Upper lobe of left lung (tissue), 6 donors: ENCODE measurements around the gene CABP1. TPM values are rescaled to one million over a fixed set of nuclear protein-coding genes. Genes with fewer than 3 reads are reported as not detected.

ENCODE experiments used
- ATAC-seq, 2 donors: fragments of 200-7000 bp; cut with Tn5 transposase; one replicate each; pipeline ENCODE4 v1.9.1; 2022; ENCODE audit warnings: mild to moderate bottlenecking in 2 of 2, moderate library complexity in 2 of 2; ENCODE audit not compliant: low FRiP score in 2 of 2
- DNase-seq, 2 donors: peaks; one replicate each; pipeline ENCODE4 v3.0.0-alpha.2; 2019 to 2020
- H3K27ac ChIP-seq, 4 donors: fragments of 200-600 bp; sonication (generic); one replicate each; pipeline ENCODE4 v1.5.1; 2016 to 2019
- H3K27me3 ChIP-seq, 4 donors: fragments of 200-600 bp; sonication (generic); one replicate each; pipeline ENCODE4 v1.5.1; 2017 to 2019
- H3K36me3 ChIP-seq, 4 donors: fragments of 200-600 bp; sonication (generic); one replicate each; pipeline ENCODE4 v1.5.1; 2016 to 2019
- H3K4me1 ChIP-seq, 4 donors: fragments of 200-600 bp; sonication (generic); one replicate each; pipeline ENCODE4 v1.5.1; 2018 to 2019
- H3K4me3 ChIP-seq, 4 donors: fragments of 200-600 bp; sonication (generic); one replicate each; pipeline ENCODE4 v1.5.1; 2017 to 2019; ENCODE audit warnings: mild to moderate bottlenecking in 2 of 4, moderate library complexity in 1 of 4
- H3K9me3 ChIP-seq, 4 donors: fragments of 200-600 bp; sonication (generic); one replicate each; pipeline ENCODE4 v1.5.1; 2018 to 2019
- POLR2A ChIP-seq, 4 donors: fragments of 450-650 bp; IDR thresholded peaks; one replicate each; pipeline ENCODE4 v1.5.1; 2016 to 2017; ENCODE audit warnings: antibody characterized with exemption in 4 of 4, mild to moderate bottlenecking in 2 of 4
- WGBS, 2 donors: methylation state at CpG; one replicate each; pipeline ENCODE4 v1.1.5; 2017 to 2018; 5-methylcytosine and 5-hydroxymethylcytosine counted together
- total RNA-seq, 6 donors: library from RNA; depleted of rRNA in 4 of 6; stranded (reverse); fragments of >200 nt in 4 of 6; gene quantifications; one replicate each; pipeline versions ENCODE4 v1.1.0 to v1.2.1, GENCODE V29; 2016 to 2021
- TF ChIP-seq, protein P1 (sequence below), 6 experiments: fragments of 450-650 bp in 4 of 6; fragments of 200-600 bp in 2 of 6; sonication (generic) in 2 of 6; IDR thresholded peaks; one replicate each; pipeline ENCODE4 v1.5.1; 2016 to 2019; ENCODE audit warnings: antibody characterized with exemption in 6 of 6
- donor health status: DM: no; HTN: no; CAD: no; lungs with moderate emphysema.
- donor health status: DM: no; HTN: yes; CAD: no; lungs with severe emphysema.

Gene CABP1
- total RNA-seq, 6 donors from 2014 or later, result 1.2 to 2.1 TPM; not detected in 4

DNA sequence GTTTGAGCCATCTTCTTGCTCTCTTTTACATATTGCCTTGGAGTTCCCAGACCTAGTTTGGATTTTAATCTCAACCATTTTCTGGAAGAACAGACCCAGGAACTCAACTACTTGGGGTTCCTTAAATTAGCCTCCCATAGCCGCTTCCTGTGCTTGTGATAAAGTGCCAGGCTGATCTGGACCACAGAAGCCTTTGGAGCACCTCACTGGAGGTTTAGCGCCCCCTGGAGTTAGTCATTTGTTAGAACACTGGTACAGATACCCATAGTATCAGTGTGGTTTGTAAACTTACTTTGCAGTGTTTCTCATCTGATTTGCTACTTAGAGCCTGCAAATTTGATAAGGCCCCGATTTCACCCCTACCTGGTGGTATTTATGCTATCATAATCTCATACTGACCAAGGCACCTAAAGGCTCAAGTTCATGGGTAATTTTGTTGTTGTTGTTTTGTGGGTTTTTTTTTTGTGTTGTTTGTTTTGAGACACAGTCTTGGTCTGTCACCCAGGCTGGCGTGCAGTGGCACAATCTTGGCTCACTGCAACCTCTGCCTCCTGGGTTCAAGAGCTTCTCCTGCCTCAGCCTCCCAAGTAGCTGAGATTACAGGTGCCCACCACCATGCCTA is 73.5 kb downstream of the CABP1 start:
- TF ChIP-seq, protein P1, sequence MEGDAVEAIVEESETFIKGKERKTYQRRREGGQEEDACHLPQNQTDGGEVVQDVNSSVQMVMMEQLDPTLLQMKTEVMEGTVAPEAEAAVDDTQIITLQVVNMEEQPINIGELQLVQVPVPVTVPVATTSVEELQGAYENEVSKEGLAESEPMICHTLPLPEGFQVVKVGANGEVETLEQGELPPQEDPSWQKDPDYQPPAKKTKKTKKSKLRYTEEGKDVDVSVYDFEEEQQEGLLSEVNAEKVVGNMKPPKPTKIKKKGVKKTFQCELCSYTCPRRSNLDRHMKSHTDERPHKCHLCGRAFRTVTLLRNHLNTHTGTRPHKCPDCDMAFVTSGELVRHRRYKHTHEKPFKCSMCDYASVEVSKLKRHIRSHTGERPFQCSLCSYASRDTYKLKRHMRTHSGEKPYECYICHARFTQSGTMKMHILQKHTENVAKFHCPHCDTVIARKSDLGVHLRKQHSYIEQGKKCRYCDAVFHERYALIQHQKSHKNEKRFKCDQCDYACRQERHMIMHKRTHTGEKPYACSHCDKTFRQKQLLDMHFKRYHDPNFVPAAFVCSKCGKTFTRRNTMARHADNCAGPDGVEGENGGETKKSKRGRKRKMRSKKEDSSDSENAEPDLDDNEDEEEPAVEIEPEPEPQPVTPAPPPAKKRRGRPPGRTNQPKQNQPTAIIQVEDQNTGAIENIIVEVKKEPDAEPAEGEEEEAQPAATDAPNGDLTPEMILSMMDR (IDR thresholded peaks at IDR 0.05), result peak; percentile 68 to 84 (median 76)
- no peak for TF ChIP-seq POLR2A (IDR thresholded peaks at IDR 0.05)
- no peaks in the 10 kb centered on the region for H3K27me3 ChIP-seq
- no peaks in the 10 kb centered on the region for H3K9me3 ChIP-seq
- 18 to 21% methylated on average over 4 of the region's 4 CpGs for WGBS, 2 donors
- H3K4me3 ChIP-seq, result no peak overlapping the region
- DNase-seq (peak in 1 of 2 donors; percentile 81), ATAC-seq (peak; percentile 78 to 80)
- H3K4me1 ChIP-seq, result peaks cover 16 to 29% (median 25%) of the 10 kb centered on the region in 4 donors
- peak overlapping the region in 1 of 4 donors; percentile 10 for H3K27ac ChIP-seq
- H3K36me3 ChIP-seq, result peaks cover 0 to 54% (median 43%) of the 10 kb centered on the region in 4 donors

Other genes with a start within 250 kb of the CABP1 start
- gene COX6A1, start 202.5 kb upstream of the CABP1 start, total RNA-seq, result 100 to 1,000 TPM; 131 to 733 (median 324) TPM
- 10 to 100 TPM in 4 of 6 donors, 1 to 10 TPM in 1, not detected in 1; 5.2 to 21.1 (median 18.7) TPM for gene TRIAP1, start 194.2 kb upstream of the CABP1 start, total RNA-seq
- gene GATC, start 194.2 kb upstream of the CABP1 start, total RNA-seq, result 10 to 100 TPM; 11.8 to 35.6 (median 22.5) TPM
- 100 to 1,000 TPM in 4 of 6 donors, 10 to 100 TPM in 2; 74.5 to 127 (median 107) TPM for gene SRSF9, start 170.9 kb upstream of the CABP1 start, total RNA-seq
- gene DYNLL1, start 144.5 kb upstream of the CABP1 start, total RNA-seq, result 100 to 1,000 TPM in 5 of 6 donors, 10 to 100 TPM in 1; 61.5 to 330 (median 176) TPM
- 10 to 100 TPM in 5 of 6 donors, 1 to 10 TPM in 1; 7.5 to 26.0 (median 16.3) TPM for gene COQ5, start 111.5 kb upstream of the CABP1 start, total RNA-seq
- 100 to 1,000 TPM; 189 to 456 (median 243) TPM for gene RNF10, start 106.3 kb upstream of the CABP1 start, total RNA-seq
- gene POP5, start 59.2 kb upstream of the CABP1 start, total RNA-seq, result 10 to 100 TPM; 15.9 to 42.2 (median 33.9) TPM
- 100 to 1,000 TPM in 2 of 6 donors, 10 to 100 TPM in 4; 29.3 to 125 (median 71.2) TPM for gene MLEC, start 46.5 kb downstream of the CABP1 start, total RNA-seq
- gene UNC119B, start 69.8 kb downstream of the CABP1 start, total RNA-seq, result 10 to 100 TPM; 18.8 to 28.7 (median 22.8) TPM
- 10 to 100 TPM; 24.1 to 43.1 (median 32.9) TPM for gene ACADS, start 85.2 kb downstream of the CABP1 start, total RNA-seq